ES-I3 (cell line): ENCODE measurements around the gene SHMT2.

Experiments
- H3K36me3 ChIP-seq: 2 replicates; pipeline ENCODE4 v1.6.1; 2013; ENCODE audit warnings: mild to moderate bottlenecking, low read length, control low read depth, moderate library complexity; ENCODE audit not compliant: insufficient read depth
- H3K4me1 ChIP-seq: 2 replicates; pipeline ENCODE4 v1.6.1; 2013; ENCODE audit warnings: mild to moderate bottlenecking, control low read depth, low read length; ENCODE audit not compliant: insufficient read depth
- H3K9ac ChIP-seq: 2 replicates; pipeline ENCODE4 v1.6.1; 2013; ENCODE audit warnings: low read depth, mild to moderate bottlenecking, low read length, moderate library complexity
- H3K9me3 ChIP-seq: 2 replicates; pipeline ENCODE4 v1.6.1; 2013; ENCODE audit warnings: mild to moderate bottlenecking, low read length, moderate library complexity; ENCODE audit not compliant: control insufficient read depth, insufficient read depth

SHMT2 gene

DNA sequence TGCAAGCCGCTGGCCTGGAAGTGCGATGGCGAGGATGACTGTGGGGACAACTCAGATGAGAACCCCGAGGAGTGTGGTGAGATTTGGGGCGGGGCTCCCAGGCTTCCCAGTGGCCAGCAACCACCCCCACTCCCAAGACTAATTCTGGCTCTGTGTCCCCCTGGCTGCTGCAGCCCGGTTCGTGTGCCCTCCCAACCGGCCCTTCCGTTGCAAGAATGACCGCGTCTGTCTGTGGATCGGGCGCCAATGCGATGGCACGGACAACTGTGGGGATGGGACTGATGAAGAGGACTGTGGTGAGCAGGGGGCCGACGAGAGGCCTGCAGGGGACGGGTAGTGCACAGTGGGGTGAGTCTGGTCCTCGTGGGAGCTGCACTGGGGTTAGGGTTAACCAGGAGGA is 25.1 kb upstream of the SHMT2 start:
- H3K4me1 ChIP-seq, result no peaks in the 10 kb centered on the region
- H3K9me3 ChIP-seq, result no peaks in the 10 kb centered on the region
- peaks cover 11% of the 10 kb centered on the region for H3K36me3 ChIP-seq
- H3K9ac ChIP-seq, result no peak overlapping the region

GRCh38 chr12:57205186-57205585 is 24.3 kb upstream of the SHMT2 start:
- Histone ChIP-seq H3K9ac (no peak overlapping the region), H3K4me1 (no peaks in the 10 kb centered on the region), H3K9me3 (no peaks in the 10 kb centered on the region), H3K36me3 (peaks cover 11% of the 10 kb centered on the region)

DNA sequence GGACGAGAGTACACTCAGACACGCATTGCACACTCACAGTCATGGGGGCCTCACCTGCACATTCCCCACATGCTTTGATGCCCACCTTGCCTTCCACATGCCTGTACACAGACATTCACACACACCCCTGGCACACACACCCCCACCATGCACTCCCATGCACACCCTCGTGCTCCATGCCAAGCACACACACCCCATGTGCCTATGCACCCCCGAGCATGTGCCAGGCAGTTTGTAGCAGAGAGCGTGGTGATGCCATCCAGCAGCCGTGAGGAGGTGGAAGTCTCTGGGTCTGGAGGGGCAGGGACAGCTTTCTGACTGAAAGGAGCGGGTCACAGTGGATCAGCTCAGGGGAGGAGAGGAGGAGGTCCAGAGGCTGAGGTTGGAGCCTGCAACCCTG is 23.6 kb upstream of the SHMT2 start:
- H3K36me3 ChIP-seq, result peaks cover 10% of the 10 kb centered on the region

GRCh38 chr12:57207731-57208630 is 21.5 kb upstream of the SHMT2 start:
- Histone ChIP-seq H3K9ac (no peak overlapping the region), H3K9me3 (no peaks in the 10 kb centered on the region), H3K36me3 (peaks cover 6% of the 10 kb centered on the region), H3K4me1 (no peaks in the 10 kb centered on the region)

More for the DNA sequence above, 23.6 kb upstream of the SHMT2 start:
- no peak overlapping the region for H3K9ac ChIP-seq
- H3K4me1 ChIP-seq, result no peaks in the 10 kb centered on the region
- no peaks in the 10 kb centered on the region for H3K9me3 ChIP-seq

DNA sequence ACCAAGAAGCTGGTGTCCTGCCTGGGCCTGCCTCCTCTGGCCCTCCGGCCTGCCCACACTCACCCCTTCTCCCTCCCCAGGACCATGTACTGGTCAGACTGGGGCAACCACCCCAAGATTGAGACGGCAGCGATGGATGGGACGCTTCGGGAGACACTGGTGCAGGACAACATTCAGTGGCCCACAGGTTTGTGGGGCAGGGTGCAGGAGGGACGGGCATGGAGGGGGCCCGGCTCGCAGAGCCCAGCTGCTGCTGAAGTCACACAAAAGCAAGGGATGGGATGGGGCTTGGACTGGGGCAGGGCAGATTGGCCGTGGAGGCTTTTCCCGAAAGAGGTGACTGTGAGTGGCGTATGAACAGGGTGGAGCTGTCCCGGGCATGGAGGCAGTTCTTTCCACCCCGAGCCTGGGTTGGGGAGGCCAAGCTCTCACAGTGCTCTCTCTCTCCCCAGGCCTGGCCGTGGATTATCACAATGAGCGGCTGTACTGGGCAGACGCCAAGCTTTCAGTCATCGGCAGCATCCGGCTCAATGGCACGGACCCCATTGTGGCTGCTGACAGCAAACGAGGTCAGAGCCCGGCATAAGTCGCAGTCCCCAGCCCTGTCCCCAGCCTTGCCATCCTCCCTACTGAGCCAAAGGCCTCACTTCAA is 20.8 kb upstream of the SHMT2 start:
- Histone ChIP-seq H3K4me1 (peaks cover 5% of the 10 kb centered on the region), H3K36me3 (peaks cover 6% of the 10 kb centered on the region), H3K9me3 (no peaks in the 10 kb centered on the region), H3K9ac (no peak overlapping the region)

- Histone ChIP-seq H3K36me3 (peaks cover 6% of the 10 kb centered on the region), H3K9ac (no peak overlapping the region), H3K9me3 (no peaks in the 10 kb centered on the region), H3K4me1 (peaks cover 9% of the 10 kb centered on the region)
Measured at GRCh38 chr12:57209916-57210315, 19.6 kb upstream of the SHMT2 start.

- H3K9ac ChIP-seq, result no peak overlapping the region
- peaks cover 6% of the 10 kb centered on the region for H3K36me3 ChIP-seq
- H3K9me3 ChIP-seq, result no peaks in the 10 kb centered on the region
- H3K4me1 ChIP-seq, result peaks cover 11% of the 10 kb centered on the region
Measured at GRCh38 chr12:57210461-57210860, 19.1 kb upstream of the SHMT2 start.

DNA sequence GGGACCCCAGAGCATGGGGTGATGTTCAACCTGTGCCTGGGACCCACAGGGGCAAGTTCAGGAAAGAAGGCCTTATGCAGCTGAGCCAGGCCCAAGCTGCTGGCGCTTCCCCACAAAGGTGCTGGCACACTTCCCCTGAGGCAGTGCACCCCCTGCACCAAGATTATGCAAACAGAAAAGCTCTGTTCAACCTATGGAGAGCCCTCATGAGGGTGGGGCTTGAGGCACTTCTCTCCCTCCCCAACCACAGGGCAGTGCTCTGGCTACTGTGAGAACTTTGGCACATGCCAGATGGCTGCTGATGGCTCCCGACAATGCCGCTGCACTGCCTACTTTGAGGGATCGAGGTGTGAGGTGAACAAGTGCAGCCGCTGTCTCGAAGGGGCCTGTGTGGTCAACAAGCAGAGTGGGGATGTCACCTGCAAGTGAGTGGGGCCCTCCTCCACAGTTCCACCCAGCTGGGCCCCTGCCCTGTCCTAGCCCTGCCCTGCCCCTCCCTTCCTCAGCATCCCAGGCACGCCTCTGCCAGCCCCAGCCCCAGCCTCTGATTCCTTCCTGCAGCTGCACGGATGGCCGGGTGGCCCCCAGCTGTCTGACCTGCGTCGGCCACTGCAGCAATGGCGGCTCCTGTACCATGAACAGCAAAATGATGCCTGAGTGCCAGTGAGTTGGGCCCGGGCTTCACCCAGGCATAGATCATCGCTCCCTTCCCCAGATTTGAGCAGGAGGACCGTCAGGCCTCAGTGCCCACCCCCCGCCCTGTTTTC is 18.4 kb upstream of the SHMT2 start:
- H3K4me1 ChIP-seq, result peaks cover 18% of the 10 kb centered on the region
- no peaks in the 10 kb centered on the region for H3K9me3 ChIP-seq
- peaks cover 6% of the 10 kb centered on the region for H3K36me3 ChIP-seq
- no peak overlapping the region for H3K9ac ChIP-seq

DNA sequence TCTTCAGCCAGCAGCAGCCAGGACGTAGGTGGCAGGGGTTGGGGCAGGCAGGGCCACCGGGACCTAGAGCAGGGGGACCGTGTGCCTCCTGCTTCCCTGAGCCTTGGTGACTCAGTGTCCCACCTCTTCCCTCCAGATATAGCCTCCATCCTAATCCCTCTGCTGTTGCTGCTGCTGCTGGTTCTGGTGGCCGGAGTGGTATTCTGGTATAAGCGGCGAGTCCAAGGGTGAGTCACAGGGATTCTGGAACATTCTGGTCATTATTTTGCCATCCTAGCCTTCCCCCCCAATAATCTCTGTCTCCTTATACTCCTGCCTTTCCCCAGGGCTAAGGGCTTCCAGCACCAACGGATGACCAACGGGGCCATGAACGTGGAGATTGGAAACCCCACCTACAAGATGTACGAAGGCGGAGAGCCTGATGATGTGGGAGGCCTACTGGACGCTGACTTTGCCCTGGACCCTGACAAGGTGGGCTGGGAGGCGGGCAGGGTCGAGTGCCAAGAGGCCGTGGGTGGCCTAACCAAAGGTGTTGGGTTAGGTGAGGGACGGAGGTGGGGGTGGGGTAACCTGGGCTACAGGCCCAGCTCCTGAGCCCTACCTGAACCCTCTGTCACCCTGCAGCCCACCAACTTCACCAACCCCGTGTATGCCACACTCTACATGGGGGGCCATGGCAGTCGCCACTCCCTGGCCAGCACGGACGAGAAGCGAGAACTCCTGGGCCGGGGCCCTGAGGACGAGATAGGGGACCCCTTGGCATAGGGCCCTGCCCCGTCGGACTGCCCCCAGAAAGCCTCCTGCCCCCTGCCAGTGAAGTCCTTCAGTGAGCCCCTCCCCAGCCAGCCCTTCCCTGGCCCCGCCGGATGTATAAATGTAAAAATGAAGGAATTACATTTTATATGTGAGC is 17.5 kb upstream of the SHMT2 start:
- H3K9ac ChIP-seq, result no peak overlapping the region

DNA sequence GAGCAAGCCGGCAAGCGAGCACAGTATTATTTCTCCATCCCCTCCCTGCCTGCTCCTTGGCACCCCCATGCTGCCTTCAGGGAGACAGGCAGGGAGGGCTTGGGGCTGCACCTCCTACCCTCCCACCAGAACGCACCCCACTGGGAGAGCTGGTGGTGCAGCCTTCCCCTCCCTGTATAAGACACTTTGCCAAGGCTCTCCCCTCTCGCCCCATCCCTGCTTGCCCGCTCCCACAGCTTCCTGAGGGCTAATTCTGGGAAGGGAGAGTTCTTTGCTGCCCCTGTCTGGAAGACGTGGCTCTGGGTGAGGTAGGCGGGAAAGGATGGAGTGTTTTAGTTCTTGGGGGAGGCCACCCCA is 16.8 kb upstream of the SHMT2 start:
- Histone ChIP-seq H3K9ac (no peak overlapping the region), H3K36me3 (peaks cover 6% of the 10 kb centered on the region), H3K4me1 (peaks cover 21% of the 10 kb centered on the region), H3K9me3 (no peaks in the 10 kb centered on the region)

More for the DNA sequence above, 17.5 kb upstream of the SHMT2 start:
- Histone ChIP-seq H3K4me1 (peaks cover 18% of the 10 kb centered on the region), H3K36me3 (peaks cover 6% of the 10 kb centered on the region), H3K9me3 (no peaks in the 10 kb centered on the region)

- H3K36me3 ChIP-seq, result peaks cover 5% of the 10 kb centered on the region
- peaks cover 21% of the 10 kb centered on the region for H3K4me1 ChIP-seq
- H3K9me3 ChIP-seq, result no peaks in the 10 kb centered on the region
- H3K9ac ChIP-seq, result no peak overlapping the region
Measured at GRCh38 chr12:57213058-57213715, 16.3 kb upstream of the SHMT2 start.

DNA sequence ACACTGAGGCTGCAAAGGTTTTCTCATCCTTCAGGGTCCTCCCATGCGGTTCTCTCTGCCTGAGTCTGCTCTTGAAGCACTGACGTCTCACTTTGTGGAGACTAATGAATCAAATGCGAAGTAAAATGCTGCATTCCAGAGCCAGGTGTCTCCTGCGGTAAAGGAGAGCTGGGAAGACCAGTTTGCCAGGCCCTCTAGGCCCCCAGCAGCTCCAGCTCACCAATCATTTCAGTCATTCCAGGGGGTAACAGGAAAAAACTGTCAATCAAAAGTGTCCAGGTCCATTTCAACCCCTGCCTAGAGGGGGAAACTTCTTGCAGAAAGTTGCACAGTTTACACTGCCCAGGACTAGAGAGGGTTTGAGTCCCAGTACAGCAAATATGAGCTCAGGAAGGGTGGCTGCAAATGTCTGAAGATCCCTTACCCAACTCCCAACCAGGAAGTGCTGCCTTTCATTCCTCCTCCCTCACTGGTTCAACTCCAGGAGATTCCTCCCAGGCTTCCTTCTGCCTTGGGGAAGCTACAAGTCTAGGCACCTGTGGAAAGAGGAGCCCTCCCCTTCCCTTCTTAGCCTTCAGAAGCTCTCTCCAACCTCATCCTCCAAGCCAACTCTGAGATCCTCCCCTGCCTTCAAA is 15.6 kb upstream of the SHMT2 start:
- Histone ChIP-seq H3K36me3 (peaks cover 2% of the 10 kb centered on the region; the same call in 1 of the 2 replicates), H3K4me1 (peaks cover 21% of the 10 kb centered on the region), H3K9me3 (no peaks in the 10 kb centered on the region), H3K9ac (no peak overlapping the region)

GRCh38 chr12:57214398-57214781 is 15.1 kb upstream of the SHMT2 start:
- Histone ChIP-seq H3K9me3 (no peaks in the 10 kb centered on the region), H3K9ac (no peak overlapping the region), H3K4me1 (peaks cover 21% of the 10 kb centered on the region), H3K36me3 (peaks cover 2% of the 10 kb centered on the region; the same call in 1 of the 2 replicates)
